GM12872 (cell line): Measurements from ENCODE around the gene FANCI.
A peak's percentile ranks its signal among the peaks of the same experiment; 100 is the strongest.

Experiments used
- CTCF ChIP-seq: IDR thresholded peaks from 3 replicates; pipeline ENCODE4 v1.5.1; 2011; ENCODE audit warnings: low read depth, mild to moderate bottlenecking, low read length, moderate library complexity; ENCODE audit not compliant: insufficient read depth

The FANCI gene

DNA sequence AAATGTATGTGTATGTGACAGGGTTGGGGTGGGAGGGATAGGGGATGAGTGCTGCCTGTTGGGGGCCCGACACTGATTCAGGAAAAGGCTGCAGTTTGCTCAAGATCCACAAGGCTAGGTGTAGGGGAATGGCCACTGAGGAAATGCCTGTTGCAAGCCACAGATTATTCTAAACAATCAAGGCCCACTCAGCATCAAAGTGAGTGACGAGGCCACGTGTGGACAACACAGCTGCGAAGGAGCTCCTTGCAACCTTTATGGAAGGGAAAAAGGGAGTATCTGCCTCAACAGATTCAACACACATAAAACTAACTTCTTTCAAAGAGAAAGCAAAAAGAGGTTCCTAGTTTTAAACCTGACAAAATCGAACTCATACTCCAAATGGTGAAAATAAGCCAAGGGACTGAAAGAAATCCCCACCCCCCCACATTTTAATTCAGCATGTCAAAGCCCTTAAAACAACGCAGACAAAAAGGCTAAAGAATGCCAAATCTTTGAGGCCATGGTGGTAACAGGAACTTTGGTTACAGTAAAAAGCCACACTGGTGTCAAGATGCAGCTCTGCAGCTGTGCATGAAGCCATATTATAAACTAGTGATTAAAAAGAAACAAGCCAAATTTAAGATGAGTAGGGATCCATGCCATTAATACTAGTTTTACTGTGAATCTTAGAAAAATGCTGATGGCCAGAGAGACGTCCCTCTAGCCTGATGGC lies 87.3 kb downstream of the FANCI start:
- TF ChIP-seq CTCF: no peak

GRCh38 chr15:89332446-89332845 lies 88.7 kb downstream of the FANCI start:
- TF ChIP-seq CTCF: peak; percentile 47; the same call in 2 of the 3 replicates

DNA sequence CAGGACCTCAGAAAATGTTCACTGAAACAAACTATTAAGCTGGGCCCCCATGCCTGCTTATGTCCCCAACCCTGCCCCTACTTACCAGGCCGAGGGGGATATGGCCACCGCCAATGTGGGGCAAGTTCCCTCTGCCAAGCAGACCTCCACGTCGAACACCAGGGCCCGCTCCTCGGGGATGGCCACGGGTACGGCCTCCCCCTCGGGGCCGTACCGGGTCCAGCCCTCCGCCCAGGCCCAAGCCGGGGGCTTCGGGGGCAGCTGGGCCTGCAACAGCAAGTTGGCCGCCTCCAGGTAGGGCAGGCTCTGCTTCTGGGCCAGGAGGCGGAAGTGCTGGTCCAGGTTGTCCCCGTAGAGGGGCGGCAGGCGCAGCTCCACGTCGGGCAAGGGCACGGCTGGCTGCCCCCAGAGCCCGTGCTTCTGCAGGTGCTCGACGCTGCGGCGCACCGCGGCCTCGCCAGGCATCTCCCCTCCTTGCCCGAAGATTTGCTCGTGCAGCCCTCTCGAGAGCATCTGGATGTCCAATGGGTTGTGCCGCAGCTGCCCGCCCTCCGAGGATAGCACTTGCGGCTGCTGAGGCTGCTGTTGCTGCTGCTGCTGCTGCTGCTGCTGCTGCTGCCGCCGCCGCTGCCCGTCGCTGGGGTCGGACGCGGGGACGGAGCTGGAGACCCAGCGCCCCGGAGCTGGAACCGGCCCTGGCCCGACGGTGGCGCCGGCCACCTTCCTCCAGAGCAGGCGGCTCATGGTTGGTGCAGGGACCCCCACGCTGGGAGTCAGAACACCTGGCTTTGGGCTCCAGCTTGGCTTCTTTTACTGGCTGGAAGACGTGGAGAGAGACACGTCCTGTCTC lies 89.5 kb downstream of the FANCI start:
- TF ChIP-seq CTCF: no peak

- no peak for TF ChIP-seq CTCF
Measured at GRCh38 chr15:89333959-89334509, 90.3 kb downstream of the FANCI start.

- no peak for TF ChIP-seq CTCF
Measured at GRCh38 chr15:89334510-89335297, 90.9 kb downstream of the FANCI start, which contains the start of gene POLG. Gene POLG, minus strand, starts transcription at chr15:89334824. Its CDS starts 1,070 bp downstream, at chr15:89333754.

- no peak for TF ChIP-seq CTCF
Measured at GRCh38 chr15:89335298-89336041, 91.7 kb downstream of the FANCI start.
